ENCODE measurements around the gene RETSAT.

The RETSAT gene

DNA sequence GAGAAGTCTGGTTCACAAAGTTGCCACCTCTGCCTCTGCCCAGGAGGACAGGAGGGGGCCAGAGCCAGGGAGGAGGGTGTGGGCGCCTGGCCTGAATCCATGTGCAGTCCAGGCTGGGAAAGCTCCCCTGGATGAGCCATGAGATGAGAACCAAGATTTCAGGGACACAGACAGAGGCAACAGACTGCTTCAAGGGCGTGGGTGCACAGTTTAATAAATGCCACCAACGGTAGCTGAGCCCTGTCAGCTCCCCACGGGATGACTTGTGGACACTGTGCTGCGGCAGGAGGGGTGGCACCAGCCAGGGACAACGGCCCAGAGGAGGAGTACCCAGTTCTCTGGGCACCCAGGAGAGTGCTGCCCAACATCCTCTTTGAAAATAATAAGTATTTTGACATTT is 40.6 kb upstream of the RETSAT start:
- no peak overlapping the region for H3K27ac ChIP-seq (ENCODE audit: low read depth, low read length)
- H2BK5ac ChIP-seq (ENCODE audit: low read length) = no peak overlapping the region
- DNase-seq = no peak
- no peaks in the 10 kb centered on the region for H3K27me3 ChIP-seq (ENCODE audit: insufficient read depth, low read length, poor library complexity)
- no peak overlapping the region for H2AK5ac ChIP-seq (ENCODE audit: low read length)
- no peak overlapping the region for H3K23ac ChIP-seq (ENCODE audit: low read length)
- no peak overlapping the region for H3K18ac ChIP-seq (ENCODE audit: low read length)
- no peaks in the 10 kb centered on the region for H3K79me1 ChIP-seq (ENCODE audit: low read length)
- no peak overlapping the region for H4K5ac ChIP-seq (ENCODE audit: low read length)
- no peak overlapping the region for H3K4me2 ChIP-seq (ENCODE audit: low read length)
- no peak overlapping the region for H3K4ac ChIP-seq (ENCODE audit: low read depth, low read length)
- H2BK15ac ChIP-seq (replicated peaks; ENCODE audit: low read depth) = no peak overlapping the region
- H2BK120ac ChIP-seq (ENCODE audit: low read depth, low read length) = no peak overlapping the region
- no peak overlapping the region for H4K8ac ChIP-seq (ENCODE audit: low read depth, low read length)
- H3K36me3 ChIP-seq (ENCODE audit: control insufficient read depth, insufficient read depth, low read length) = no peaks in the 10 kb centered on the region
- H3K56ac ChIP-seq (ENCODE audit: low read length) = no peak overlapping the region
- H3K9ac ChIP-seq (ENCODE audit: low read length) = no peak overlapping the region
- H3K4me1 ChIP-seq (ENCODE audit: control insufficient read depth, low read depth, low read length) = no peaks in the 10 kb centered on the region
- no peaks in the 10 kb centered on the region for H3K79me2 ChIP-seq (ENCODE audit: control insufficient read depth, insufficient read depth, low read length)
- no peak overlapping the region for H3K4me3 ChIP-seq (ENCODE audit: low read length)
- no CpG with 5 or more reads among the region's 6 CpGs for WGBS (ENCODE audit: extremely low coverage, insufficient coverage, low lambda C conversion rate)

DNA sequence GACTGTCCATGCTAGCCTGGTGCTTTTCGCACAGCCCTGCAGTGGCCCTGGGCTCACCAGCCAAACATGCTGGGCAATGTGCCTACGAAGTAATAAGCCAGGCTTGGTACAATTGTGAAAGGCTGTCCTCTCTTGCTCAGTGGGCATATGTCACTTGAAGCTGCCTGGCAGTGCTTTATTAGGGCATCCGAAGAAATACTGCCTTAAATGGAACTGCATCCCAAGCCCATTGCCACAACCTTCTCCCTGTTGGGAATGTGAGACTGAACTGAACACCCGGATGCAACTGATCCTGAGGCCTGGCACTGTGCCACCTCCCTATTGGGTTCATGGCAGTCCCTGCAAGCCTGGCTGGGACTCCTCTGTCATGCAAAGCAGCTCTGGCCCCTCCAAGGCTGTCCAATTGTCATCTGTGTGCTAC is 39.9 kb upstream of the RETSAT start:
- WGBS (ENCODE audit: extremely low coverage, insufficient coverage, low lambda C conversion rate) = no CpG with 5 or more reads among the region's 4 CpGs
- DNase-seq = no peak
- Histone ChIP-seq H2BK5ac (ENCODE audit: low read length) (no peak overlapping the region), H2BK15ac (replicated peaks; ENCODE audit: low read depth) (no peak overlapping the region), H3K36me3 (ENCODE audit: control insufficient read depth, insufficient read depth, low read length) (no peaks in the 10 kb centered on the region), H3K79me2 (ENCODE audit: control insufficient read depth, insufficient read depth, low read length) (no peaks in the 10 kb centered on the region), H4K8ac (ENCODE audit: low read depth, low read length) (no peak overlapping the region), H2BK120ac (ENCODE audit: low read depth, low read length) (no peak overlapping the region), H3K18ac (ENCODE audit: low read length) (no peak overlapping the region), H3K4me2 (ENCODE audit: low read length) (no peak overlapping the region), H3K4me1 (ENCODE audit: control insufficient read depth, low read depth, low read length) (no peaks in the 10 kb centered on the region), H3K4ac (ENCODE audit: low read depth, low read length) (no peak overlapping the region), H3K56ac (ENCODE audit: low read length) (no peak overlapping the region), H4K5ac (ENCODE audit: low read length) (no peak overlapping the region), H3K23ac (ENCODE audit: low read length) (no peak overlapping the region), H3K27me3 (ENCODE audit: insufficient read depth, low read length, poor library complexity) (no peaks in the 10 kb centered on the region), H3K4me3 (ENCODE audit: low read length) (no peak overlapping the region), H3K79me1 (ENCODE audit: low read length) (no peaks in the 10 kb centered on the region), H3K27ac (ENCODE audit: low read depth, low read length) (no peak overlapping the region), H3K9ac (ENCODE audit: low read length) (no peak overlapping the region), H2AK5ac (ENCODE audit: low read length) (no peak overlapping the region)

DNA sequence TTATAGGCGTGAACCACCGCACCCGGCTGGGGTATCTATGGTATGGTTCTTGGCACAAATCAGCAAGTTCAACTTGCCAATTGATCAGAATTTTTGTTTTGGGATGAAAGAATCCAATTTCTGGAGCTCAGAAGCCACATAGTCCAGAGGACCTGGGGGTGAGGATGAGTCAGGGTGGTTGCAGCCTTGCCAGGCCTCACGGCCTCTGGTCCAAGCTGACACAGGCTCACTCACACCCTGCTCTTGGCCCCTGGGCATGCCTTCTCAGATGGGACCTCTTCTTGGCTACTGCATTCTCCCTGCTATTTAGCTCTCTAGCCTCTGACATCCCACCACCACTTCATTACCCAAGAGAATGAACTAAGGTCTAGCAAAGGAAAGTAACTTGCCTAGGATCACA is 39.5 kb upstream of the RETSAT start:
- no peak overlapping the region for H3K9ac ChIP-seq (ENCODE audit: low read length)
- WGBS (ENCODE audit: extremely low coverage, insufficient coverage, low lambda C conversion rate) = no CpG with 5 or more reads among the region's 4 CpGs
- no peak for DNase-seq

DNA sequence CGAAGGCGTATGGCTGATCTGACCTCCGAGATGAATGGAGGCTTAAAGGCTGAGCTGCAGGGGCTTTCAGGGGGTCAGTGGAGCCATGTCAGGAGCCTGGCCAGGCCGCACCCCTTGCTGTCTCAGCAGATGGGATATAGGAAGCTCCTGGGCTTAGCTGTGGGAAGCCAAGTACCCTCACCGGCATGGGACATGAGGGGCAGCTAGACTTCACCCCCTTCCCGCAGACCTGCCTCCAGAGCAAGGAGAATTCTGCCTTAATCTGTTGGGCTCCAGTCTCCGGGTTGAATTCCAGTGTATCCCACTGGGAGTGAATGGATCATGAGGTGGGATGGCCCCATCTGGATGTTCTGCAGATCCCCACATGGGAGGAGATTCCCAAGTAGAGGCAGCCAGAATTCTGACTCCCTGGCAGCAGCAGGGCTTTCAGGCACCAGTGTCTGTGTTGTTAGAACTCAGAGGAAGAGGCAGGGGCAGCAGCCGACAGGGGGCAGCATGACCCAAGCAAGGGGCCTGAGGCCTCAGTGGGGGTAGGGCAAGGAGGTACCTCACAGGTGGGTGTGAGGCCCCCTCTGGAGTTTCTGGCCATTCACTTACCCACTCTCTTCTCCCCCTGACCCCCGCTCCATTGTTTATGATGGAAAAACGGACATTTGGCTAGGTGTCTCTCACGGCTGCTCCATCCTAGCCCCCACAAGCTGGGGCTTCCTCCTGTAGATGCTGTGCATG is 36.8 kb upstream of the RETSAT start:
- WGBS (ENCODE audit: extremely low coverage, insufficient coverage, low lambda C conversion rate) = no CpG with 5 or more reads among the region's 11 CpGs
- Histone ChIP-seq H2BK15ac (replicated peaks; ENCODE audit: low read depth) (no peak overlapping the region), H3K4ac (ENCODE audit: low read depth, low read length) (no peak overlapping the region), H3K56ac (ENCODE audit: low read length) (no peak overlapping the region), H3K79me2 (ENCODE audit: control insufficient read depth, insufficient read depth, low read length) (no peaks in the 10 kb centered on the region), H2AK5ac (ENCODE audit: low read length) (no peak overlapping the region), H3K18ac (ENCODE audit: low read length) (no peak overlapping the region), H4K8ac (ENCODE audit: low read depth, low read length) (no peak overlapping the region), H3K27me3 (ENCODE audit: insufficient read depth, low read length, poor library complexity) (no peaks in the 10 kb centered on the region), H3K23ac (ENCODE audit: low read length) (no peak overlapping the region), H2BK120ac (ENCODE audit: low read depth, low read length) (no peak overlapping the region), H2BK5ac (ENCODE audit: low read length) (no peak overlapping the region), H3K9ac (ENCODE audit: low read length) (no peak overlapping the region), H3K4me1 (ENCODE audit: control insufficient read depth, low read depth, low read length) (no peaks in the 10 kb centered on the region), H4K5ac (ENCODE audit: low read length) (no peak overlapping the region), H3K4me3 (ENCODE audit: low read length) (no peak overlapping the region), H3K27ac (ENCODE audit: low read depth, low read length) (no peak overlapping the region), H3K4me2 (ENCODE audit: low read length) (no peak overlapping the region), H3K36me3 (ENCODE audit: control insufficient read depth, insufficient read depth, low read length) (no peaks in the 10 kb centered on the region), H3K79me1 (ENCODE audit: low read length) (no peaks in the 10 kb centered on the region)
- DNase-seq = peak; percentile 78

More for the DNA sequence above, 39.5 kb upstream of the RETSAT start:
- Histone ChIP-seq H3K4me2 (ENCODE audit: low read length) (no peak overlapping the region), H2BK120ac (ENCODE audit: low read depth, low read length) (no peak overlapping the region), H2AK5ac (ENCODE audit: low read length) (no peak overlapping the region), H3K4ac (ENCODE audit: low read depth, low read length) (no peak overlapping the region), H4K8ac (ENCODE audit: low read depth, low read length) (no peak overlapping the region), H3K56ac (ENCODE audit: low read length) (no peak overlapping the region), H3K4me1 (ENCODE audit: control insufficient read depth, low read depth, low read length) (no peaks in the 10 kb centered on the region), H3K27ac (ENCODE audit: low read depth, low read length) (no peak overlapping the region), H3K36me3 (ENCODE audit: control insufficient read depth, insufficient read depth, low read length) (no peaks in the 10 kb centered on the region), H4K5ac (ENCODE audit: low read length) (no peak overlapping the region), H3K27me3 (ENCODE audit: insufficient read depth, low read length, poor library complexity) (no peaks in the 10 kb centered on the region), H3K79me1 (ENCODE audit: low read length) (no peaks in the 10 kb centered on the region), H2BK15ac (replicated peaks; ENCODE audit: low read depth) (no peak overlapping the region), H3K79me2 (ENCODE audit: control insufficient read depth, insufficient read depth, low read length) (no peaks in the 10 kb centered on the region), H3K18ac (ENCODE audit: low read length) (no peak overlapping the region), H2BK5ac (ENCODE audit: low read length) (no peak overlapping the region), H3K4me3 (ENCODE audit: low read length) (no peak overlapping the region), H3K23ac (ENCODE audit: low read length) (no peak overlapping the region)

DNA sequence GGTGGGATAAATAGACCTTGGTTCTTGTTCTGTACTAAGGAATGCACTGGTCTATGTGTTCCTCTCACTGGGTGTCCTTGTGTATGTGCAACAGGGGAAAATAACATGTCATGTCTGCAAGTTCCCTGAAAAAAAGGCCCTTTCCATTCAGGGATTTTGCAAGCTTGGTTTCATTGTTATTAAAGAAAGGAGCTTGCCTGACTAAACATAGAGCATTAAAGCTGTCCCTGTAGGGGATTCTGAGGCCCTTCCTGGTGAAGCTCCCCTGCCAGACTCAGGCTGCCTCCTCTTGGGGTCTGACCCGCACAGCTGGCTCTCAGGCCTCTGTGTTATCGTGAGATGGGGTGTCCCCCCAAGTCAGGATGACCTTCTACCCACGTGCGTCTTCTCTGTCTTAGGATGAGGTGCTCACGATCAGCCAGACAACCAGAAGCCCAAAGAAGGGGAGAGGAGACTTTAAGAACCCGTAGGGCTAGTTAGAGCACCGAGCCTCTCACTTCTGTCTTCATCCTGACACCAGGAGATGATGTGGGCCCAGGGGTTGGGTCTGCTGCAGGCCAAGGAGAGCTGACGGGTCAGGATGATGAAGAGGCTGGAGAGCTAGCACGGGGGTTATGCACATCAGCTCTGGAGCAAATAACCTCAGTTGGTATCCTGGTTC is 34.7 kb upstream of the RETSAT start:
- Histone ChIP-seq H2BK5ac (ENCODE audit: low read length) (no peak overlapping the region), H3K4me3 (ENCODE audit: low read length) (no peak overlapping the region), H2BK15ac (replicated peaks; ENCODE audit: low read depth) (no peak overlapping the region), H3K18ac (ENCODE audit: low read length) (no peak overlapping the region), H4K8ac (ENCODE audit: low read depth, low read length) (no peak overlapping the region), H2BK120ac (ENCODE audit: low read depth, low read length) (no peak overlapping the region), H3K79me2 (ENCODE audit: control insufficient read depth, insufficient read depth, low read length) (no peaks in the 10 kb centered on the region), H3K56ac (ENCODE audit: low read length) (no peak overlapping the region), H3K36me3 (ENCODE audit: control insufficient read depth, insufficient read depth, low read length) (no peaks in the 10 kb centered on the region), H3K27me3 (ENCODE audit: insufficient read depth, low read length, poor library complexity) (no peaks in the 10 kb centered on the region), H3K4me1 (ENCODE audit: control insufficient read depth, low read depth, low read length) (peaks cover 9% of the 10 kb centered on the region), H3K27ac (ENCODE audit: low read depth, low read length) (no peak overlapping the region), H3K23ac (ENCODE audit: low read length) (no peak overlapping the region), H3K4ac (ENCODE audit: low read depth, low read length) (no peak overlapping the region), H2AK5ac (ENCODE audit: low read length) (no peak overlapping the region), H3K79me1 (ENCODE audit: low read length) (no peaks in the 10 kb centered on the region), H3K9ac (ENCODE audit: low read length) (no peak overlapping the region), H4K5ac (ENCODE audit: low read length) (no peak overlapping the region), H3K4me2 (ENCODE audit: low read length) (no peak overlapping the region)
- DNase-seq = no peak
- WGBS (ENCODE audit: extremely low coverage, insufficient coverage, low lambda C conversion rate) = no CpG with 5 or more reads among the region's 9 CpGs
